ENCODE results near the gene TMEM61. TPM values are rescaled to one million over a fixed set of nuclear protein-coding genes. Genes with fewer than 3 reads are reported as not detected.
"Not testable (repeated sequence)": the region's sequence is repeated elsewhere in the genome, so short reads cannot be mapped to it uniquely, and the experiment has no call there.

TMEM61 gene
- total RNA-seq, 1 experiment from 2014 or later: not detected

GRCh38 chr1:55007625-55008024 is 27.2 kb downstream of the TMEM61 start:
- Histone ChIP-seq H3K9me3 (replicated peaks) (no peaks in the 10 kb centered on the region), H3K27ac (0 out of 2 replicates have a peak overlapping the region, but pooled peaks have one; percentile 27)
- DNase-seq (ENCODE audit: low read depth in 1 of 2, low spot score in 2 of 2): peak in 1 of 2 experiments; percentile 24

GRCh38 chr1:55010194-55010886 is 29.9 kb downstream of the TMEM61 start:
- no peak overlapping the region for H3K27ac ChIP-seq
- no peaks in the 10 kb centered on the region for H3K36me3 ChIP-seq
- H3K4me1 ChIP-seq (replicated peaks): peaks cover 18% of the 10 kb centered on the region
- H3K27me3 ChIP-seq (replicated peaks): no peaks in the 10 kb centered on the region
- H3K4me3 ChIP-seq: no peak overlapping the region
- DNase-seq (ENCODE audit: low read depth in 1 of 2, low spot score in 2 of 2): no peak
- no peaks in the 10 kb centered on the region for H3K9me3 ChIP-seq (replicated peaks)

More at GRCh38 chr1:55007625-55008024, 27.2 kb downstream of the TMEM61 start:
- no peaks in the 10 kb centered on the region for H3K36me3 ChIP-seq
- no peaks in the 10 kb centered on the region for H3K27me3 ChIP-seq (replicated peaks)
- H3K4me3 ChIP-seq: no peak overlapping the region
- H3K4me1 ChIP-seq (replicated peaks): peaks cover 18% of the 10 kb centered on the region

GRCh38 chr1:55010887-55011217 is 30.4 kb downstream of the TMEM61 start:
- Histone ChIP-seq H3K9me3 (replicated peaks) (no peaks in the 10 kb centered on the region), H3K36me3 (no peaks in the 10 kb centered on the region), H3K4me3 (no peak overlapping the region), H3K4me1 (replicated peaks) (peaks cover 18% of the 10 kb centered on the region), H3K27me3 (replicated peaks) (no peaks in the 10 kb centered on the region), H3K27ac (no peak overlapping the region)
- DNase-seq (ENCODE audit: low read depth in 1 of 2, low spot score in 2 of 2): no peak

GRCh38 chr1:55012661-55013060 is 32.2 kb downstream of the TMEM61 start:
- no peak overlapping the region for H3K27ac ChIP-seq
- no peaks in the 10 kb centered on the region for H3K9me3 ChIP-seq (replicated peaks)
- no peak for DNase-seq (ENCODE audit: low read depth in 1 of 2, low spot score in 2 of 2)
- H3K36me3 ChIP-seq: no peaks in the 10 kb centered on the region
- no peaks in the 10 kb centered on the region for H3K27me3 ChIP-seq (replicated peaks)
- H3K4me3 ChIP-seq: no peak overlapping the region
- peaks cover 8% of the 10 kb centered on the region for H3K4me1 ChIP-seq (replicated peaks)

- H3K36me3 ChIP-seq: no peaks in the 10 kb centered on the region
- DNase-seq (ENCODE audit: low read depth in 1 of 2, low spot score in 2 of 2): no peak
- H3K9me3 ChIP-seq (replicated peaks): no peaks in the 10 kb centered on the region
- H3K27me3 ChIP-seq (replicated peaks): no peaks in the 10 kb centered on the region
- H3K27ac ChIP-seq: no peak overlapping the region
- H3K4me1 ChIP-seq (replicated peaks): no peaks in the 10 kb centered on the region
- H3K4me3 ChIP-seq: no peak overlapping the region
These were observed 34.7 kb downstream of the TMEM61 start for GRCh38 chr1:55015123-55015522.

GRCh38 chr1:55015731-55016620 is 35.5 kb downstream of the TMEM61 start:
- H3K4me3 ChIP-seq: no peak overlapping the region
- no peaks in the 10 kb centered on the region for H3K9me3 ChIP-seq (replicated peaks)
- H3K4me1 ChIP-seq (replicated peaks): no peaks in the 10 kb centered on the region
- H3K27me3 ChIP-seq (replicated peaks): no peaks in the 10 kb centered on the region
- no peak for DNase-seq (ENCODE audit: low read depth in 1 of 2, low spot score in 2 of 2)
- H3K27ac ChIP-seq: no peak overlapping the region
- no peaks in the 10 kb centered on the region for H3K36me3 ChIP-seq

GRCh38 chr1:55018395-55018794 is 38.0 kb downstream of the TMEM61 start:
- no peak overlapping the region for H3K4me3 ChIP-seq
- DNase-seq (ENCODE audit: low read depth in 1 of 2, low spot score in 2 of 2): no peak
- H3K36me3 ChIP-seq: no peaks in the 10 kb centered on the region
- no peak overlapping the region for H3K27ac ChIP-seq
- H3K4me1 ChIP-seq (replicated peaks): no peaks in the 10 kb centered on the region
- no peaks in the 10 kb centered on the region for H3K27me3 ChIP-seq (replicated peaks)
- H3K9me3 ChIP-seq (replicated peaks): no peaks in the 10 kb centered on the region

GRCh38 chr1:55021942-55022546 is 41.6 kb downstream of the TMEM61 start:
- Histone ChIP-seq H3K4me3 (no peak overlapping the region), H3K9me3 (replicated peaks) (no peaks in the 10 kb centered on the region), H3K27me3 (replicated peaks) (no peaks in the 10 kb centered on the region), H3K36me3 (no peaks in the 10 kb centered on the region), H3K27ac (no peak overlapping the region), H3K4me1 (replicated peaks) (no peaks in the 10 kb centered on the region)
- peak; percentile 64 to 88 for DNase-seq (ENCODE audit: low read depth in 1 of 2, low spot score in 2 of 2)

GRCh38 chr1:55024163-55024562 is 43.7 kb downstream of the TMEM61 start:
- H3K27ac ChIP-seq; H3K9me3 ChIP-seq (replicated peaks); H3K27me3 ChIP-seq (replicated peaks); H3K4me3 ChIP-seq; H3K36me3 ChIP-seq; H3K4me1 ChIP-seq (replicated peaks); DNase-seq (ENCODE audit: low read depth in 1 of 2, low spot score in 2 of 2): not testable (repeated sequence)

GRCh38 chr1:55026682-55027081 is 46.3 kb downstream of the TMEM61 start:
- H3K27ac ChIP-seq; DNase-seq (ENCODE audit: low read depth in 1 of 2, low spot score in 2 of 2): not testable (repeated sequence)

GRCh38 chr1:55031098-55031497 is 50.7 kb downstream of the TMEM61 start:
- not testable (repeated sequence) for H3K4me1 ChIP-seq (replicated peaks); DNase-seq (ENCODE audit: low read depth in 1 of 2, low spot score in 2 of 2); H3K36me3 ChIP-seq; H3K4me3 ChIP-seq; H3K9me3 ChIP-seq (replicated peaks); H3K27ac ChIP-seq
- H3K27me3 ChIP-seq (replicated peaks): peaks cover 22% of the 10 kb centered on the region

More at GRCh38 chr1:55026682-55027081, 46.3 kb downstream of the TMEM61 start:
- not testable (repeated sequence) for H3K9me3 ChIP-seq (replicated peaks); H3K4me1 ChIP-seq (replicated peaks); H3K4me3 ChIP-seq; H3K36me3 ChIP-seq; H3K27me3 ChIP-seq (replicated peaks)

- Histone ChIP-seq H3K27ac (no peak overlapping the region), H3K36me3 (no peaks in the 10 kb centered on the region), H3K4me1 (replicated peaks) (no peaks in the 10 kb centered on the region), H3K27me3 (replicated peaks) (peaks cover 42% of the 10 kb centered on the region), H3K4me3 (no peak overlapping the region), H3K9me3 (replicated peaks) (no peaks in the 10 kb centered on the region; the same call in 1 of the 2 replicates)
- DNase-seq (ENCODE audit: low read depth in 1 of 2, low spot score in 2 of 2): no peak
These were observed 52.8 kb downstream of the TMEM61 start for GRCh38 chr1:55033265-55033614.

GRCh38 chr1:55034476-55035133 is 54.2 kb downstream of the TMEM61 start:
- peaks cover 56% of the 10 kb centered on the region for H3K27me3 ChIP-seq (replicated peaks)

More at GRCh38 chr1:55034476-55035133, 54.2 kb downstream of the TMEM61 start:
- Histone ChIP-seq H3K4me1 (replicated peaks) (peaks cover 3% of the 10 kb centered on the region; the same call in 1 of the 2 replicates), H3K4me3 (no peak overlapping the region), H3K9me3 (replicated peaks) (no peaks in the 10 kb centered on the region; the same call in none of the 2 replicates), H3K36me3 (no peaks in the 10 kb centered on the region), H3K27ac (no peak overlapping the region)
- DNase-seq (ENCODE audit: low read depth in 1 of 2, low spot score in 2 of 2): no peak
